ENCODE measurements around the gene LAG3.

GRCh38 chr12:6824901-6825381 is 52.6 kb downstream of the LAG3 start:
- TF ChIP-seq ATF2 (IDR thresholded peaks at IDR 0.05; ENCODE audit: low read length) (no peak), CHD2 (IDR thresholded peaks at IDR 0.05; ENCODE audit: borderline replicate concordance, low read depth, low read length) (no peak), FOXM1 (IDR thresholded peaks at IDR 0.05; ENCODE audit: low read depth, low read length) (no peak), CTCF (IDR thresholded peaks at IDR 0.05 in 2 of 3, conservative IDR thresholded peaks at IDR 0.05 in 1 of 3; ENCODE audit: control insufficient read depth in 2 of 3, extremely low read depth in 1 of 3, insufficient read depth in 1 of 3, low read depth in 3 of 3, low read length in 3 of 3) (no peak), YY1 (IDR thresholded peaks at IDR 0.05; ENCODE audit: low read depth, low read length) (no peak), TCF7 (IDR thresholded peaks at IDR 0.05; ENCODE audit: borderline replicate concordance) (no peak), ZNF274 (IDR thresholded peaks at IDR 0.05; ENCODE audit: insufficient read depth, insufficient read length) (no peak), POLR2A (IDR thresholded peaks at IDR 0.05; ENCODE audit: low read depth, low read length) (no peak), REST (IDR thresholded peaks at IDR 0.05; ENCODE audit: low read depth, low read length) (no peak), EZH2 (IDR thresholded peaks at IDR 0.05; ENCODE audit: borderline replicate concordance, control insufficient read depth, low read depth, low read length) (no peak)

All from GM12878 (cell line).